ENCODE data around the gene DES. TPM values are rescaled to one million over a fixed set of nuclear protein-coding genes. Genes with fewer than 3 reads are reported as not detected.
"Not testable (repeated sequence)": the region's sequence is repeated elsewhere in the genome, so short reads cannot be mapped to it uniquely, and the experiment has no call there.

DES gene
- 10 to 100 TPM in 1 of 3 donors, 1 to 10 TPM in 2; 5.5 to 10.1 (median 7.4) TPM for polyA plus RNA-seq (ENCODE audit: insufficient read length in 3 of 3)

GRCh38 chr2:219418155-219419011 lies at the start of gene DES:
Gene DES, plus strand, starts transcription at chr2:219418377. Its CDS starts 86 bp downstream, at chr2:219418463.
- DNase-seq (ENCODE audit: low read depth in 3 of 3, low spot score in 2 of 3): no peak

GRCh38 chr2:219368690-219369191 lies 49.4 kb upstream of the DES start:
- no peak for DNase-seq (ENCODE audit: low read depth in 3 of 3, low spot score in 2 of 3)

- DNase-seq (ENCODE audit: low read depth in 3 of 3, low spot score in 2 of 3): no peak
Measured at GRCh38 chr2:219369447-219369861, 48.7 kb upstream of the DES start.

GRCh38 chr2:219378163-219378851 lies 39.9 kb upstream of the DES start:
- no peak for DNase-seq (ENCODE audit: low read depth in 3 of 3, low spot score in 2 of 3)

GRCh38 chr2:219380926-219381325 lies 37.3 kb upstream of the DES start:
- no peak for DNase-seq (ENCODE audit: low read depth in 3 of 3, low spot score in 2 of 3)

GRCh38 chr2:219381448-219381847 lies 36.7 kb upstream of the DES start:
- no peak for DNase-seq (ENCODE audit: low read depth in 3 of 3, low spot score in 2 of 3)

- no peak for DNase-seq (ENCODE audit: low read depth in 3 of 3, low spot score in 2 of 3)
Measured at GRCh38 chr2:219384083-219384713, 34.0 kb upstream of the DES start.

- DNase-seq (ENCODE audit: low read depth in 3 of 3, low spot score in 2 of 3): no peak
Measured at GRCh38 chr2:219384859-219385258, 33.3 kb upstream of the DES start.

GRCh38 chr2:219385958-219386520 lies 32.1 kb upstream of the DES start:
- DNase-seq (ENCODE audit: low read depth in 3 of 3, low spot score in 2 of 3): no peak

- no peak for DNase-seq (ENCODE audit: low read depth in 3 of 3, low spot score in 2 of 3)
Measured at GRCh38 chr2:219386532-219387280, 31.5 kb upstream of the DES start.

GRCh38 chr2:219387306-219388120 lies 30.7 kb upstream of the DES start, which contains the start of gene DNPEP:
Gene DNPEP, minus strand, starts transcription at chr2:219387912. Its CDS starts 118 bp downstream, at chr2:219387794.
- peak in 2 of 3 donors; percentile 74 to 81 for DNase-seq (ENCODE audit: low read depth in 3 of 3, low spot score in 2 of 3)

GRCh38 chr2:219388121-219388906 lies 29.9 kb upstream of the DES start:
- DNase-seq (ENCODE audit: low read depth in 3 of 3, low spot score in 2 of 3): peak; percentile 65 to 86 (median 85)

- no peak for DNase-seq (ENCODE audit: low read depth in 3 of 3, low spot score in 2 of 3)
Measured at GRCh38 chr2:219388907-219389156, 29.3 kb upstream of the DES start.

GRCh38 chr2:219392754-219393153 lies 25.4 kb upstream of the DES start:
- no peak for DNase-seq (ENCODE audit: low read depth in 3 of 3, low spot score in 2 of 3)

- not testable (repeated sequence) for DNase-seq (ENCODE audit: low read depth in 3 of 3, low spot score in 2 of 3)
Measured at GRCh38 chr2:219395056-219395455, 23.1 kb upstream of the DES start.

- no peak for DNase-seq (ENCODE audit: low read depth in 3 of 3, low spot score in 2 of 3)
Measured at GRCh38 chr2:219395609-219396008, 22.6 kb upstream of the DES start.

GRCh38 chr2:219396863-219397457 lies 21.2 kb upstream of the DES start:
- DNase-seq (ENCODE audit: low read depth in 3 of 3, low spot score in 2 of 3): no peak

- no peak for DNase-seq (ENCODE audit: low read depth in 3 of 3, low spot score in 2 of 3)
Measured at GRCh38 chr2:219398721-219399363, 19.3 kb upstream of the DES start.

Data from right renal cortex interstitium (tissue), 3 donors.